Measurements from ENCODE around the gene XIST.
"Not testable (repeated sequence)": the region's sequence is repeated elsewhere in the genome, so short reads cannot be mapped to it uniquely, and the experiment has no call there.

The XIST gene

GRCh38 chrX:73825569-73825968 lies 26.9 kb downstream of the XIST start:
- H3K27ac ChIP-seq (ENCODE audit: low read depth, low read length) = no peak overlapping the region
- no peak overlapping the region for H3K18ac ChIP-seq (ENCODE audit: low read length)
- H2BK5ac ChIP-seq (ENCODE audit: low read length) = no peak overlapping the region
- DNase-seq = no peak
- H3K36me3 ChIP-seq (ENCODE audit: control insufficient read depth, insufficient read depth, low read length) = no peaks in the 10 kb centered on the region
- H2BK120ac ChIP-seq (ENCODE audit: low read depth, low read length) = no peak overlapping the region
- H3K79me2 ChIP-seq (ENCODE audit: control insufficient read depth, insufficient read depth, low read length) = no peaks in the 10 kb centered on the region
- no peak overlapping the region for H4K8ac ChIP-seq (ENCODE audit: low read depth, low read length)
- no peak overlapping the region for H3K9ac ChIP-seq (ENCODE audit: low read length)
- H3K4me2 ChIP-seq (ENCODE audit: low read length) = no peak overlapping the region
- H3K23ac ChIP-seq (ENCODE audit: low read length) = no peak overlapping the region
- no peak overlapping the region for H3K4ac ChIP-seq (ENCODE audit: low read depth, low read length)
- H2AK5ac ChIP-seq (ENCODE audit: low read length) = no peak overlapping the region
- no peak overlapping the region for H4K5ac ChIP-seq (ENCODE audit: low read length)
- no peaks in the 10 kb centered on the region for H3K79me1 ChIP-seq (ENCODE audit: low read length)
- H2BK15ac ChIP-seq (replicated peaks; ENCODE audit: low read depth) = no peak overlapping the region
- no peaks in the 10 kb centered on the region for H3K4me1 ChIP-seq (ENCODE audit: control insufficient read depth, low read depth, low read length)
- WGBS (ENCODE audit: extremely low coverage, insufficient coverage, low lambda C conversion rate) = no CpG with 5 or more reads among the region's 1 CpG
- H3K56ac ChIP-seq (ENCODE audit: low read length) = no peak overlapping the region
- no peak overlapping the region for H3K4me3 ChIP-seq (ENCODE audit: low read length)
- no peaks in the 10 kb centered on the region for H3K27me3 ChIP-seq (ENCODE audit: insufficient read depth, low read length, poor library complexity)

GRCh38 chrX:73823473-73824004 lies 29.0 kb downstream of the XIST start:
- Histone ChIP-seq H3K9ac (ENCODE audit: low read length) (no peak overlapping the region), H3K23ac (ENCODE audit: low read length) (no peak overlapping the region), H3K4me3 (ENCODE audit: low read length) (no peak overlapping the region), H3K4ac (ENCODE audit: low read depth, low read length) (no peak overlapping the region), H3K27ac (ENCODE audit: low read depth, low read length) (no peak overlapping the region), H3K4me1 (ENCODE audit: control insufficient read depth, low read depth, low read length) (no peaks in the 10 kb centered on the region), H3K79me1 (ENCODE audit: low read length) (no peaks in the 10 kb centered on the region), H4K5ac (ENCODE audit: low read length) (no peak overlapping the region), H2BK120ac (ENCODE audit: low read depth, low read length) (no peak overlapping the region), H3K56ac (ENCODE audit: low read length) (no peak overlapping the region), H4K8ac (ENCODE audit: low read depth, low read length) (no peak overlapping the region), H2BK5ac (ENCODE audit: low read length) (no peak overlapping the region), H3K4me2 (ENCODE audit: low read length) (no peak overlapping the region), H2AK5ac (ENCODE audit: low read length) (no peak overlapping the region), H3K18ac (ENCODE audit: low read length) (no peak overlapping the region), H3K27me3 (ENCODE audit: insufficient read depth, low read length, poor library complexity) (no peaks in the 10 kb centered on the region), H2BK15ac (replicated peaks; ENCODE audit: low read depth) (no peak overlapping the region), H3K36me3 (ENCODE audit: control insufficient read depth, insufficient read depth, low read length) (no peaks in the 10 kb centered on the region), H3K79me2 (ENCODE audit: control insufficient read depth, insufficient read depth, low read length) (no peaks in the 10 kb centered on the region)
- DNase-seq = no peak
- no CpG with 5 or more reads among the region's 2 CpGs for WGBS (ENCODE audit: extremely low coverage, insufficient coverage, low lambda C conversion rate)

- no peak overlapping the region for H3K9ac ChIP-seq (ENCODE audit: low read length)
- H3K79me1 ChIP-seq (ENCODE audit: low read length) = no peaks in the 10 kb centered on the region
- H3K4ac ChIP-seq (ENCODE audit: low read depth, low read length) = no peak overlapping the region
- no CpG with 5 or more reads among the region's 4 CpGs for WGBS (ENCODE audit: extremely low coverage, insufficient coverage, low lambda C conversion rate)
- H3K4me3 ChIP-seq (ENCODE audit: low read length) = no peak overlapping the region
- no peaks in the 10 kb centered on the region for H3K4me1 ChIP-seq (ENCODE audit: control insufficient read depth, low read depth, low read length)
- H3K27me3 ChIP-seq (ENCODE audit: insufficient read depth, low read length, poor library complexity) = no peaks in the 10 kb centered on the region
- H3K27ac ChIP-seq (ENCODE audit: low read depth, low read length) = no peak overlapping the region
- H3K4me2 ChIP-seq (ENCODE audit: low read length) = no peak overlapping the region
- H4K5ac ChIP-seq (ENCODE audit: low read length) = no peak overlapping the region
- H3K56ac ChIP-seq (ENCODE audit: low read length) = no peak overlapping the region
- no peak overlapping the region for H2BK15ac ChIP-seq (replicated peaks; ENCODE audit: low read depth)
- H3K36me3 ChIP-seq (ENCODE audit: control insufficient read depth, insufficient read depth, low read length) = no peaks in the 10 kb centered on the region
- H2AK5ac ChIP-seq (ENCODE audit: low read length) = no peak overlapping the region
- H3K79me2 ChIP-seq (ENCODE audit: control insufficient read depth, insufficient read depth, low read length) = no peaks in the 10 kb centered on the region
- H3K18ac ChIP-seq (ENCODE audit: low read length) = no peak overlapping the region
- no peak overlapping the region for H2BK5ac ChIP-seq (ENCODE audit: low read length)
- H4K8ac ChIP-seq (ENCODE audit: low read depth, low read length) = no peak overlapping the region
- no peak for DNase-seq
- H2BK120ac ChIP-seq (ENCODE audit: low read depth, low read length) = no peak overlapping the region
- H3K23ac ChIP-seq (ENCODE audit: low read length) = no peak overlapping the region
Observed at GRCh38 chrX:73822775-73823174, 29.7 kb downstream of the XIST start.

DNA sequence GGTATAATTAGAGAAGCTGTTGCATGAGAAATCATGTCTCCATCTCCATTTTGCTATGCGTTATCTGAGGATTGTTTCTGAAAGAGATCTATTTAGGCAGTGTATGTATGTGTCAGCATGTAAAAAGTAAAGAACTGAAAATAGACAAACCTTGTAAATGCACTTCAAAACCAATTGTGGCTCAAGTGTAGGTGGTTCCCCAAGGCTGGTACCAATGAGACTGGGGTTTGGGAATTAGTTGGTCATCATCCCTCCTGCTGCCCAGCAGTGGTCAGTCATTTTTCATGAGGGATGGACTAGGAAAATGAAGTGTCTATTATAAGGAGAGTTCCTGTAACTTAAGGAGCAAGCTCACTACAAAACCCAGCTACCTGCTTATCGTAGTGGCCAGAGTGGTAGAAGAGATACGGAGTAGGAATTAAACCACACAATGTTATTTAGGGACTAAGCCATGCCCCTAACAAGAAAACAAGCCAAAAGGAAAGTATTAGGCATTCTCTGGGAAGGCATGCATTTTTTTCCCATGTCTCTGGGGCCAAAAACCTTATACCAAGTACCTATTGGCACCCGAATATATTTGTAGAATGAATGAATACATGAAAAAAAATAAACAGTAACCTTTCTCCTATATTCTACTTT lies 30.5 kb downstream of the XIST start:
- Histone ChIP-seq H3K56ac (ENCODE audit: low read length) (no peak overlapping the region), H3K9ac (ENCODE audit: low read length) (no peak overlapping the region)

GRCh38 chrX:73819864-73820558 lies 32.5 kb downstream of the XIST start:
- H3K79me1 ChIP-seq (ENCODE audit: low read length); H3K4me2 ChIP-seq (ENCODE audit: low read length); H3K56ac ChIP-seq (ENCODE audit: low read length); H3K4ac ChIP-seq (ENCODE audit: low read depth, low read length); H3K4me1 ChIP-seq (ENCODE audit: control insufficient read depth, low read depth, low read length); H4K5ac ChIP-seq (ENCODE audit: low read length); H4K8ac ChIP-seq (ENCODE audit: low read depth, low read length); H2AK5ac ChIP-seq (ENCODE audit: low read length); DNase-seq; H3K23ac ChIP-seq (ENCODE audit: low read length); H3K27me3 ChIP-seq (ENCODE audit: insufficient read depth, low read length, poor library complexity); H2BK15ac ChIP-seq (replicated peaks; ENCODE audit: low read depth); H3K4me3 ChIP-seq (ENCODE audit: low read length); H2BK5ac ChIP-seq (ENCODE audit: low read length); H2BK120ac ChIP-seq (ENCODE audit: low read depth, low read length); H3K9ac ChIP-seq (ENCODE audit: low read length); H3K79me2 ChIP-seq (ENCODE audit: control insufficient read depth, insufficient read depth, low read length); H3K36me3 ChIP-seq (ENCODE audit: control insufficient read depth, insufficient read depth, low read length); H3K27ac ChIP-seq (ENCODE audit: low read depth, low read length); H3K18ac ChIP-seq (ENCODE audit: low read length): not testable (repeated sequence)
- no CpG with 5 or more reads among the region's 10 CpGs for WGBS (ENCODE audit: extremely low coverage, insufficient coverage, low lambda C conversion rate)

More for the DNA sequence above, 30.5 kb downstream of the XIST start:
- Histone ChIP-seq H3K27me3 (ENCODE audit: insufficient read depth, low read length, poor library complexity) (no peaks in the 10 kb centered on the region), H3K79me2 (ENCODE audit: control insufficient read depth, insufficient read depth, low read length) (no peaks in the 10 kb centered on the region), H4K5ac (ENCODE audit: low read length) (no peak overlapping the region), H3K4me3 (ENCODE audit: low read length) (no peak overlapping the region), H3K36me3 (ENCODE audit: control insufficient read depth, insufficient read depth, low read length) (no peaks in the 10 kb centered on the region), H3K79me1 (ENCODE audit: low read length) (no peaks in the 10 kb centered on the region), H2BK15ac (replicated peaks; ENCODE audit: low read depth) (no peak overlapping the region), H3K4me2 (ENCODE audit: low read length) (no peak overlapping the region), H3K27ac (ENCODE audit: low read depth, low read length) (no peak overlapping the region), H2BK120ac (ENCODE audit: low read depth, low read length) (no peak overlapping the region), H3K4ac (ENCODE audit: low read depth, low read length) (no peak overlapping the region), H2AK5ac (ENCODE audit: low read length) (no peak overlapping the region), H3K18ac (ENCODE audit: low read length) (no peak overlapping the region), H4K8ac (ENCODE audit: low read depth, low read length) (no peak overlapping the region), H3K23ac (ENCODE audit: low read length) (no peak overlapping the region), H3K4me1 (ENCODE audit: control insufficient read depth, low read depth, low read length) (no peaks in the 10 kb centered on the region), H2BK5ac (ENCODE audit: low read length) (no peak overlapping the region)
- no peak for DNase-seq
- no CpG with 5 or more reads among the region's 4 CpGs for WGBS (ENCODE audit: extremely low coverage, insufficient coverage, low lambda C conversion rate)
